ENCODE results near the gene SMAD6.
"Not testable (repeated sequence)": the region's sequence is repeated elsewhere in the genome, so short reads cannot be mapped to it uniquely, and the experiment has no call there.

SMAD6 gene

DNA sequence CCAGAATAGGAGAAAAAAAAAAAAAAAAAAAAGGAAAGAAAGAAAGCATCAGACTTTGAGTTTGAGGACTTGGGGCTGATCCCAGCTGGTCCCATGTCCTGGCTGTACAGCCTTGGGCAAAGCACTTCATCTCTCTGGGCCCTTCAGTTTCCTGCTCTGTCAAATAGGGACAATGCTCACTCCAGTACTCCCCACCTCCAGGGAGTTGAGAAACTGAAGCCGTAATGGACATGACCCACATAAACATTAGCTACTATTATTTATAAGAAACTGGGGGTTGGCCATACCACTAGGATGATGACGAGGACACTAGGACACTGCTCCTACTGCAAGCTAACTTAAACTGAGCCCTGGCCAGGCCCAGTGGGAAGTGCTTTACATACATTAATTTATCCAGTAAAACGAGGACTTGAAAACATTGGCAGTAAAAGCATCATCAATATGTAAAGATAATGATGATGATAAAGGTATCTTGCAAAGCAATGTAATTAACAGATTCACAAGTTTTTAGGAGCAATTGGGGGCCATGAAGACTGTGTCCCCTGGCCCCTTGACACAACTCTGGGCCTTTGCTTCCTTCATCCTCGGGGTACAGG, 22.9 kb upstream of the SMAD6 start:
- DNase-seq = no peak

GRCh38 chr15:66679657-66680108, 22.4 kb upstream of the SMAD6 start:
- no peak for DNase-seq

GRCh38 chr15:66680502-66680901, 21.5 kb upstream of the SMAD6 start:
- DNase-seq = no peak

GRCh38 chr15:66681395-66681794, 20.6 kb upstream of the SMAD6 start:
- DNase-seq = no peak

GRCh38 chr15:66682246-66682645, 19.8 kb upstream of the SMAD6 start:
- DNase-seq = no peak

GRCh38 chr15:66682865-66683264, 19.2 kb upstream of the SMAD6 start:
- DNase-seq = no peak

DNA sequence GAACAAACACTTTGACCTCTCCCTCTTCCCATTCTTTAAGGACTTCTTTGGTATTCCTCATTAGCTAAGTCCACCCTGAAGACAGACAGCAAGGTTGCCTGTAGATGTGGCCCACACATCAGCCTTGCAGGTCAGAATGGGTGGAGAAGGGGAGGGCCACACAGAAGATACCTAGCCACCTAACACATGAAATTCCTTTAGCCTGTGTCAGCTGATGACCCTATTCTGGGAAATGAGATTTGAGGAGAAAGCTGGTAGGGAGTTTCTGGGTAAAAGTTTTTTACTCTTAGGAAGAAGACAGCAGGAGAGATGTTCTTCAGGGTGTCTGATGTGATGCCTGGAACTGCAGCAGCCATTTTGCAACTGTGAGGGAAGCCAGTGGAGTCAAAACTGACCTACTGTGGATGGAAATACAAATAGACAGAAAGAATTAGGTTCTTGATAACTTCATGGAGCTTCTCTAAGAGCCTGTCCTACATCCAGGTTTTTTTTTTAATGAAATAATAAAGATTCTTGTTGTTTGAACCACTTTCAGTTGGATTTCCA, 17.8 kb upstream of the SMAD6 start:
- DNase-seq = no peak

DNA sequence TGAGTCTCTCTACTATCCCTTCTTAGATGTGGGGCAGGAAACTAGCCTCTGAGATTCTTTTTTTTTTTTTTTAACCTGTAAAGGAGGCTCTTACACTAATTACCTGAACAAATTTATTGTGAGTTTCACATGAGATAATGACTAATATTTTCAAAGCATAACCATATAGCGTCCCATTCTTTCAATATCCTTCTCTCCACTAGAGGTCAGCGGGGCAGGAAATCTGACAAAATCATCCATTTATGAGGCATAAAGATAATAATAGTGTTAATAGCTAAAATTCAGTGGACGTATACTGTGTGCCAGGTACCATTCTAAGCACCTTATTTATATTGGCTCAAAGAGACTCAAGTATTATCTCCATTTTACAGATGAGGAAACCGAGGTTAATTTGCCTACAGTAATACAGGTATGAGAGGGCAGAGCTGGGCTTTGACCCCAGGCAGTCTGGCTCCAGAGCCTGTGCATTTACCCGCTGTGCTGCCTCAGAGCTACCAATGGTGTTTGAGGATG, 16.3 kb upstream of the SMAD6 start:
- no peak for DNase-seq

- not testable (repeated sequence) for DNase-seq
Measured at GRCh38 chr15:66690912-66691311, 11.1 kb upstream of the SMAD6 start.

DNA sequence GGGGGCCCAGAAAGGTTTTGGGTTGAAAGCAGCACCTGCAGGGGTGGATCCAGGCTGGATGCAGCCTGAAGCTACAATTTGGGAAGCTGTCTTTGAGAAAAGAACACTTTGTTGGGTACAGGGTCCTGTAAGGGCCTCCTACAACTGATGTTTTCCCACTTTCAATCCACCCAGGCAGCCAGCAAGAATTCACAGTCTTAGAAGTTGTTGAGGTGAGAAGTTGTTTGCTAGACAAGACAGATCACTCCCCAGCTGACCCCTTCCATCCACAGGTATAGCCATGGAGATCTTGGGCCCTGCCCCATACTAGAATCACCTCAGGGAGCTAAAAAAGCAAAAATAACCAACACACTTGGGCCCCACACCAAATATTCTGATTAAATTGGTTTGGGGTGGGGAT, 10.3 kb upstream of the SMAD6 start:
- no peak for DNase-seq

- no peak for DNase-seq
Measured at GRCh38 chr15:66692391-66692790, 9.6 kb upstream of the SMAD6 start.

DNA sequence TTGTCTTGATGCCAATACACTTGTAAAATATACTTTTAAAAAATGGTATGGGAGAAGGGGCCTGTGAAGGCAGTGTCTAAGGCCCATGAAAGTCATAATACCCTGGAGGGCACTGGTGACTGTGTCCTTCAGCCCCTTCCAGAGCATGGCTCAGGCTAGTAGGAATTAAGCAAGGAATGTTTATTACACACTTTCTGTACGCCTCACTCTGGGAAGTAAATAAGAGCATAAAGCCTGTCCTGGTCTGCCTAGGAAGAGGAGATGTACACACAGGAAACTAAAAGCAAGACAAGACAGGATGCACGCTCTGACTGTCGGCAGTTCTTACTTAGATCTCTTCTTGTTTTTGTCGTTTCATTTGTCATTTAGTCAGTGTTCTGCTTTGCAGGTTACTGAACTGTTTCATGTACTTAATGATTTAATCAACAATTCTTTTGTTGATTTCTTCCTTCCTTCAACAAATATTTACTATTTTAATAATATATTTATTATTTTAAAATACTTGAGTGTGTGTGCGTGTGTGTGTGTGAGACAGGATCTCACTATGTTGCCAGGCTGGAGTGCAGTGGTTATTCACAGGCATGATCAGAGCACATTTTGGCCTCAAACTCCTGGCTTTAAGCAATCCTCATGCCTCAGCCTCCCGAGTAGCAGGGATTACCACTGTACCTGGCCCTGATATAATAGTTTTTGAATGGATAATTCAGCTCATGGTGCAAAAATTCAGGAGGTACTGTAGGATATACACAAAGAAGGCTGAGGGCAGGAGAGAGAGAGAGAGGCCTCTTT, 9.0 kb upstream of the SMAD6 start:
- no peak for DNase-seq

DNA sequence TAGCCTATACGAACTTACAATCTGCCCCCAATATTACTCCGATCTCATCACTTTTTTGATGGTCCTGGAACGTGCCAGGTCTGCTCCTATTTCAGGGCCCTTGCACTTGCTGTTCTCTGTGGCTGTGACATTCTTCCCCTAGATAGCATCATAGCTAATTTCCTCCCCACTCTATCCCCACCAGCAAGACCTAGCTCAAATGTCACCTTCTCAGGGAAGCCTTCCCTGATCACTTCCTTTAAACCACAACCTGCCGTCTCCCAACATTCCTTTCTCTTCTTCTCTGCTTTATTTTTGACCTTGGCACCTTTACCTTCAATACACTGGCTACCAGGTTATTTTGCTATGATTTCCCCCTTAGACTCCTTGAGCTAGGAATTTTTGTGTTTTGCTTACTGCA, 5.3 kb upstream of the SMAD6 start:
- DNase-seq = no peak

GRCh38 chr15:66698318-66698961, 3.6 kb upstream of the SMAD6 start:
- DNase-seq = no peak

DNA sequence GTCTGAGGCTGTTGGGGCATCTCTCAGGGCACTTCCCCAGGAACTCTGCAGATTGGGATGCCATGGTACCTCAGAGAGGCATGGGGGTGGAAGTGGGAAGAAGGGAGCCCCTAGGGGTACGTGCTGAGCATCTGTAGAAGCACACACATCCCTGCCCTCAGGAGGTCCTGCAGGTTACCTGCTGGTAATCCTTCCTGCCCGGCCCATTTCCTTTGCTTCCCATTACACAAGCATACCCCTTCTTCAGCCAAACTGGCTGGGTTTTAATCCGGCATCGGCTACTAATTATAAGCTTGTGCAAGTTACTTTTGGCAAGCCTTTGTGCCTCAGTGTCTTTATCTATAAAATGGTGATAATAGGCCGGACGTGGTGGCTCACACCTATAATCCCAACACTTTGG, 3.1 kb upstream of the SMAD6 start:
- DNase-seq = no peak

- DNase-seq = no peak
Measured at GRCh38 chr15:66700412-66700801, 1.6 kb upstream of the SMAD6 start.

DNA sequence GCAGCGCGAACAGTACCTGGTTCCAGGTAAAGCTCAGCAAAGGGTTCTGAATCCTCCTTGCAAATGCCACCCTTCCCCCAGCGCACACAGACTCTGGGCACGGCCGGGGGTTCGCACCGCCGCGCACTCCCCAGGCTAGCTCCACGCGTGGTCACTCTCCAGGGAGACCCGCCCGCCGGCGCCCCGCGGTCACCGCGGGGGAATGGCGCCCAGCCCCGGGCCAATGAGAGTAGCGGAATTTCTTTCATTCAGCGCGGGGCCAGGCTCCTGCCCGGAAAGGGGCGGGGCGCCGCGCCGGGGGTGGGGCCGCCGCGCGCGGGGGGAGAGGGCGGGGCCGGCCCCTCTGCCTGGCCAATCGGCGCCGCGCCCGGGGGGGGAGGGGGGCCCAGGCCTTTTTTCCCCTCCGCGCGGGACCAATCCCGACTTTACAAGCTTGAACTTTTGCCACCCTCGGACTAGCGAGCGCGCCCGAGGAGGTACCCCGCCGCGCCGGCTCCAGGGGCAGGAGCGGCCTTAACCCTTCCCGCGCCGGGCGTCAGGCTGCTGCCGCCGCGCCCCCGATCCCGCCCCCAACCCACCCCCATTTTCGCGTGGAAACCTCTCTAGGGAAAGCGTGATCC, 1.1 kb upstream of the SMAD6 start:
- peak; percentile 82 for DNase-seq

- DNase-seq = no peak
Measured at GRCh38 chr15:66701422-66702034, 508 bp upstream of the SMAD6 start.

DNA sequence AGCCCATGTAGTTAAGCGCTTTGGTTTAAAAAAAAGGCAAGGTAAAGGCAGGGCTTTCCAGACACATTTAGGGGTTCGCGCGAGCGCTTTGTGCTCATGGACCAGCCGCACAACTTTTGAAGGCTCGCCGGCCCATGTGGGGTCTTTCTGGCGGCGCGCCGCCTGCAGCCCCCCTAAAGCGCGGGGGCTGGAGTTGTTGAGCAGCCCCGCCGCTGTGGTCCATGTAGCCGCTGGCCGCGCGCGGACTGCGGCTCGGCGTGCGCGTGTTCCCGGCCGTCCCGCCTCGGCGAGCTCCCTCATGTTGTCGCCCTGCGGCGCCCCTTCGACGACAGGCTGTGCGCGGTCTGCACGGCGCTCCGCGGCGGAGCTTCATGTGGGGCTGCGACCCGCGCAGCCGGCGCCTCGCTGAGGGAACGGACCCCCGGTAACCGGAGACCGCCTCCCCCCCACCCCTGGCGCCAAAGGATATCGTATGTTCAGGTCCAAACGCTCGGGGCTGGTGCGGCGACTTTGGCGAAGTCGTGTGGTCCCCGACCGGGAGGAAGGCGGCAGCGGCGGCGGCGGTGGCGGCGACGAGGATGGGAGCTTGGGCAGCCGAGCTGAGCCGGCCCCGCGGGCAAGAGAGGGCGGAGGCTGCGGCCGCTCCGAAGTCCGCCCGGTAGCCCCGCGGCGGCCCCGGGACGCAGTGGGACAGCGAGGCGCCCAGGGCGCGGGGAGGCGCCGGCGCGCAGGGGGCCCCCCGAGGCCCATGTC, 927 bp downstream of the SMAD6 start:
- no peak for DNase-seq

DNA sequence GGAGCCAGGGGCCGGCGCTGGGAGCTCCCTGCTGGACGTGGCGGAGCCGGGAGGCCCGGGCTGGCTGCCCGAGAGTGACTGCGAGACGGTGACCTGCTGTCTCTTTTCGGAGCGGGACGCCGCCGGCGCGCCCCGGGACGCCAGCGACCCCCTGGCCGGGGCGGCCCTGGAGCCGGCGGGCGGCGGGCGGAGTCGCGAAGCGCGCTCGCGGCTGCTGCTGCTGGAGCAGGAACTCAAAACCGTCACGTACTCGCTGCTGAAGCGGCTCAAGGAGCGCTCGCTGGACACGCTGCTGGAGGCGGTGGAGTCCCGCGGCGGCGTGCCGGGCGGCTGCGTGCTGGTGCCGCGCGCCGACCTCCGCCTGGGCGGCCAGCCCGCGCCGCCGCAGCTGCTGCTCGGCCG, 1.5 kb downstream of the SMAD6 start:
- DNase-seq = no peak

- DNase-seq = no peak
Measured at GRCh38 chr15:66704019-66704802, 2.2 kb downstream of the SMAD6 start.

Measured in CD4-positive, alpha-beta T cell treated with Interleukin-4 for 4 hours (primary cell).